ENCODE data around the gene HSPB6. TPM values are rescaled to one million over a fixed set of nuclear protein-coding genes. Genes with fewer than 3 reads are reported as not detected.

The HSPB6 gene
- polyA plus RNA-seq, 1 donor (not counting 4 experiments of a cell fraction or from before 2014, with no cell fraction given), result not detected

GRCh38 chr19:35785339-35785627 is 28.5 kb upstream of the HSPB6 start:
- no peaks in the 10 kb centered on the region for H3K4me1 ChIP-seq (ENCODE audit: control insufficient read depth, extremely low read depth, insufficient read depth, low read length)
- no peaks in the 10 kb centered on the region for H3K36me3 ChIP-seq (ENCODE audit: control insufficient read depth in 2 of 2, extremely low read depth in 1 of 2, insufficient read depth in 2 of 2, low read length in 2 of 2)
- H2AFZ ChIP-seq (ENCODE audit: control insufficient read depth, low read length), result no peak overlapping the region
- no peak for FAIRE-seq
- H3K27me3 ChIP-seq (ENCODE audit: control insufficient read depth, extremely low read depth, insufficient read depth, low read length), result no peaks in the 10 kb centered on the region
- no peaks in the 10 kb centered on the region for H3K9me1 ChIP-seq (ENCODE audit: control insufficient read depth, extremely low read depth, insufficient read depth, low read length)
- no peak overlapping the region for H3K27ac ChIP-seq (ENCODE audit: control insufficient read depth, insufficient read depth, low read length)
- H3K79me2 ChIP-seq (ENCODE audit: control insufficient read depth, insufficient read depth, low read length), result no peaks in the 10 kb centered on the region
- no peak overlapping the region for H3K4me3 ChIP-seq (ENCODE audit: control insufficient read depth in 2 of 3, extremely low read depth in 1 of 3, insufficient read depth in 2 of 3, low read depth in 1 of 3, low read length in 3 of 3)
- no peak overlapping the region for H3K4me2 ChIP-seq (ENCODE audit: control insufficient read depth, extremely low read depth, insufficient read depth, low read depth, low read length)
- peaks cover 2% of the 10 kb centered on the region for H4K20me1 ChIP-seq (ENCODE audit: control insufficient read depth, extremely low read depth, insufficient read depth, low read length)
- H3K9me3 ChIP-seq (ENCODE audit: control insufficient read depth, low read depth, low read length), result no peaks in the 10 kb centered on the region
- no peak for DNase-seq (ENCODE audit: low read depth, low spot score)
- TF ChIP-seq EZH2 (IDR thresholded peaks at IDR 0.05; ENCODE audit: low read length), result no peak
- TF ChIP-seq, protein P1, sequence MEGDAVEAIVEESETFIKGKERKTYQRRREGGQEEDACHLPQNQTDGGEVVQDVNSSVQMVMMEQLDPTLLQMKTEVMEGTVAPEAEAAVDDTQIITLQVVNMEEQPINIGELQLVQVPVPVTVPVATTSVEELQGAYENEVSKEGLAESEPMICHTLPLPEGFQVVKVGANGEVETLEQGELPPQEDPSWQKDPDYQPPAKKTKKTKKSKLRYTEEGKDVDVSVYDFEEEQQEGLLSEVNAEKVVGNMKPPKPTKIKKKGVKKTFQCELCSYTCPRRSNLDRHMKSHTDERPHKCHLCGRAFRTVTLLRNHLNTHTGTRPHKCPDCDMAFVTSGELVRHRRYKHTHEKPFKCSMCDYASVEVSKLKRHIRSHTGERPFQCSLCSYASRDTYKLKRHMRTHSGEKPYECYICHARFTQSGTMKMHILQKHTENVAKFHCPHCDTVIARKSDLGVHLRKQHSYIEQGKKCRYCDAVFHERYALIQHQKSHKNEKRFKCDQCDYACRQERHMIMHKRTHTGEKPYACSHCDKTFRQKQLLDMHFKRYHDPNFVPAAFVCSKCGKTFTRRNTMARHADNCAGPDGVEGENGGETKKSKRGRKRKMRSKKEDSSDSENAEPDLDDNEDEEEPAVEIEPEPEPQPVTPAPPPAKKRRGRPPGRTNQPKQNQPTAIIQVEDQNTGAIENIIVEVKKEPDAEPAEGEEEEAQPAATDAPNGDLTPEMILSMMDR (optimal IDR thresholded peaks at IDR 0.05 in 1 of 3, IDR thresholded peaks at IDR 0.05 in 1 of 3, conservative IDR thresholded peaks at IDR 0.05 in 1 of 3; ENCODE audit: extremely low read depth in 1 of 3, insufficient read depth in 2 of 3, low read length in 3 of 3), result no peak
- H3K9ac ChIP-seq (ENCODE audit: control insufficient read depth, extremely low read depth, insufficient read depth, low read length), result no peak overlapping the region
- dilution Hi-C loops (cut with MboI; ENCODE audit: extremely low pct_ligation_motif_present, low sequenced_read_pairs), result no loop called here

- H3K27me3 ChIP-seq (ENCODE audit: control insufficient read depth, extremely low read depth, insufficient read depth, low read length), result no peaks in the 10 kb centered on the region
- H4K20me1 ChIP-seq (ENCODE audit: control insufficient read depth, extremely low read depth, insufficient read depth, low read length), result peaks cover 2% of the 10 kb centered on the region
- no peak overlapping the region for H3K4me3 ChIP-seq (ENCODE audit: control insufficient read depth in 2 of 3, extremely low read depth in 1 of 3, insufficient read depth in 2 of 3, low read depth in 1 of 3, low read length in 3 of 3)
- TF ChIP-seq, protein P1 (optimal IDR thresholded peaks at IDR 0.05 in 1 of 3, IDR thresholded peaks at IDR 0.05 in 1 of 3, conservative IDR thresholded peaks at IDR 0.05 in 1 of 3; ENCODE audit: extremely low read depth in 1 of 3, insufficient read depth in 2 of 3, low read length in 3 of 3), result no peak
- TF ChIP-seq EZH2 (IDR thresholded peaks at IDR 0.05; ENCODE audit: low read length), result no peak
- H3K9ac ChIP-seq (ENCODE audit: control insufficient read depth, extremely low read depth, insufficient read depth, low read length), result no peak overlapping the region
- no peak overlapping the region for H3K4me2 ChIP-seq (ENCODE audit: control insufficient read depth, extremely low read depth, insufficient read depth, low read depth, low read length)
- no peaks in the 10 kb centered on the region for H3K9me1 ChIP-seq (ENCODE audit: control insufficient read depth, extremely low read depth, insufficient read depth, low read length)
- no peaks in the 10 kb centered on the region for H3K79me2 ChIP-seq (ENCODE audit: control insufficient read depth, insufficient read depth, low read length)
- dilution Hi-C loops (cut with MboI; ENCODE audit: extremely low pct_ligation_motif_present, low sequenced_read_pairs), result no loop called here
- no peak for DNase-seq (ENCODE audit: low read depth, low spot score)
- H3K4me1 ChIP-seq (ENCODE audit: control insufficient read depth, extremely low read depth, insufficient read depth, low read length), result no peaks in the 10 kb centered on the region
- H2AFZ ChIP-seq (ENCODE audit: control insufficient read depth, low read length), result no peak overlapping the region
- no peaks in the 10 kb centered on the region for H3K36me3 ChIP-seq (ENCODE audit: control insufficient read depth in 2 of 2, extremely low read depth in 1 of 2, insufficient read depth in 2 of 2, low read length in 2 of 2)
- H3K9me3 ChIP-seq (ENCODE audit: control insufficient read depth, low read depth, low read length), result no peaks in the 10 kb centered on the region
- H3K27ac ChIP-seq (ENCODE audit: control insufficient read depth, insufficient read depth, low read length), result no peak overlapping the region
- no peak for FAIRE-seq
Observed at GRCh38 chr19:35784503-35785338, 27.9 kb upstream of the HSPB6 start.
